ENCODE data around the gene ENTPD8. TPM values are rescaled to one million over a fixed set of nuclear protein-coding genes. Genes with fewer than 3 reads are reported as not detected.

The ENTPD8 gene
- total and polyA plus RNA-seq, 2 experiments from 2014 or later, result 0.15 to 0.51 TPM

GRCh38 chr9:137457406-137458193 is 16.4 kb upstream of the ENTPD8 start:
- Histone ChIP-seq H3K4me1 (ENCODE audit: low read depth) (peaks cover 12% of the 10 kb centered on the region), H3K9me3 (ENCODE audit: low read depth) (no peaks in the 10 kb centered on the region)

GRCh38 chr9:137456864-137457405 is 15.8 kb upstream of the ENTPD8 start:
- no peak for DNase-seq (ENCODE audit: low read depth in 1 of 2, low spot score in 1 of 2)
- TF ChIP-seq, protein P1, sequence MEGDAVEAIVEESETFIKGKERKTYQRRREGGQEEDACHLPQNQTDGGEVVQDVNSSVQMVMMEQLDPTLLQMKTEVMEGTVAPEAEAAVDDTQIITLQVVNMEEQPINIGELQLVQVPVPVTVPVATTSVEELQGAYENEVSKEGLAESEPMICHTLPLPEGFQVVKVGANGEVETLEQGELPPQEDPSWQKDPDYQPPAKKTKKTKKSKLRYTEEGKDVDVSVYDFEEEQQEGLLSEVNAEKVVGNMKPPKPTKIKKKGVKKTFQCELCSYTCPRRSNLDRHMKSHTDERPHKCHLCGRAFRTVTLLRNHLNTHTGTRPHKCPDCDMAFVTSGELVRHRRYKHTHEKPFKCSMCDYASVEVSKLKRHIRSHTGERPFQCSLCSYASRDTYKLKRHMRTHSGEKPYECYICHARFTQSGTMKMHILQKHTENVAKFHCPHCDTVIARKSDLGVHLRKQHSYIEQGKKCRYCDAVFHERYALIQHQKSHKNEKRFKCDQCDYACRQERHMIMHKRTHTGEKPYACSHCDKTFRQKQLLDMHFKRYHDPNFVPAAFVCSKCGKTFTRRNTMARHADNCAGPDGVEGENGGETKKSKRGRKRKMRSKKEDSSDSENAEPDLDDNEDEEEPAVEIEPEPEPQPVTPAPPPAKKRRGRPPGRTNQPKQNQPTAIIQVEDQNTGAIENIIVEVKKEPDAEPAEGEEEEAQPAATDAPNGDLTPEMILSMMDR (IDR thresholded peaks at IDR 0.05; ENCODE audit: low read depth, low read length), result no peak
- Histone ChIP-seq H3K36me3 (no peaks in the 10 kb centered on the region), H3K9me3 (ENCODE audit: low read depth) (no peaks in the 10 kb centered on the region), H3K27me3 (peaks cover 5% of the 10 kb centered on the region), H3K4me3 (no peak overlapping the region), H3K27ac (no peak overlapping the region), H3K4me1 (ENCODE audit: low read depth) (peaks cover 12% of the 10 kb centered on the region)

More at GRCh38 chr9:137457406-137458193, 16.4 kb upstream of the ENTPD8 start:
- Histone ChIP-seq H3K36me3 (no peaks in the 10 kb centered on the region), H3K4me3 (peak overlapping the region; percentile 51), H3K27ac (no peak overlapping the region), H3K27me3 (peaks cover 12% of the 10 kb centered on the region)
- TF ChIP-seq, protein P1 (IDR thresholded peaks at IDR 0.05; ENCODE audit: low read depth, low read length), result no peak
- no peak for DNase-seq (ENCODE audit: low read depth in 1 of 2, low spot score in 1 of 2)

DNA sequence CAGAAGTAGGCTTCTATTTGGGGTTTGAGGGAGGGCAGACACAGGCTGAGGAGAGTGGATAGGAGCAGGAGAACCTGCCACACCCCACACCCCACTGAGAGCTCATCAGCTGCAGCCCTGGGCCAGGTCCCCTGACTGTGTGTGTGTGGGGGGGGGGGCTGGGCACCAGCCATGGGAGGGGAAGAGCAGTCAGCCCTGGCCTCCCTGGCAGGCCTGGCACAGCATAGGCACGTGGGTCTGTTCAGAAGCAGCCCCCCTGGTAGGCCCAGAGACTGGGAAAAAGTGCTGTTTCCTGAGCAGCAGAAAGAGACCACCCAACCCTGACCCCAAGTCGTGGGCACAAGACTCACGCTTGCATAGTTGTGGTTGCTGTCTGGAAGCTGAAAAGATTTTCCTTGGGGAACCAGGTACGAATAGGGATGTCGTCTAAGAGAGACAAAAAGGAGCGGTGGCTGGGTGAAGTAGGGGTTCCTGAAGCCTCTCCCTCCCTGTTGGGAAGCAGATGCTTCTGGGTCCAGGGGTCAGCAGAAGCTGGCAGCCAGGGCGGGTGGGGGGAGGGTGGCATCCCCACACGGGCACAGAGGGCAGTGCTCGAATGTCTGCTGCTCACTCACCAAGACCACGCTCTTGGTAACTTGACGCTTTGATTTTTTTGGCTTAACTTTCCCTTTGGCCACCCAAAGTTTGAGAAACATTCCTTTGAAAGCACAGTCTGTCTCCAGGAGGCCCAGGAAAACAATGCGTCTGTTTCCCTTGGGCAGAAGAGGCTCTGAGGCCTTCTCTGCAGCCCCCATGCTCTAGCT is 15.1 kb upstream of the ENTPD8 start:
- H3K4me3 ChIP-seq, result no peak overlapping the region

GRCh38 chr9:137455359-137455991 is 14.3 kb upstream of the ENTPD8 start:
- peaks cover 12% of the 10 kb centered on the region for H3K4me1 ChIP-seq (ENCODE audit: low read depth)
- TF ChIP-seq, protein P1 (IDR thresholded peaks at IDR 0.05; ENCODE audit: low read depth, low read length), result no peak
- no peak for DNase-seq (ENCODE audit: low read depth in 1 of 2, low spot score in 1 of 2)

More for the DNA sequence above, 15.1 kb upstream of the ENTPD8 start:
- peak in 1 of 2 donors; percentile 27 for DNase-seq (ENCODE audit: low read depth in 1 of 2, low spot score in 1 of 2)
- H3K36me3 ChIP-seq, result no peaks in the 10 kb centered on the region
- H3K27me3 ChIP-seq, result no peaks in the 10 kb centered on the region
- no peaks in the 10 kb centered on the region for H3K9me3 ChIP-seq (ENCODE audit: low read depth)
- TF ChIP-seq, protein P1 (IDR thresholded peaks at IDR 0.05; ENCODE audit: low read depth, low read length), result no peak
- no peak overlapping the region for H3K27ac ChIP-seq
- H3K4me1 ChIP-seq (ENCODE audit: low read depth), result peaks cover 12% of the 10 kb centered on the region

More at GRCh38 chr9:137455359-137455991, 14.3 kb upstream of the ENTPD8 start:
- no peaks in the 10 kb centered on the region for H3K9me3 ChIP-seq (ENCODE audit: low read depth)
- H3K27ac ChIP-seq, result no peak overlapping the region
- no peaks in the 10 kb centered on the region for H3K27me3 ChIP-seq
- H3K4me3 ChIP-seq, result no peak overlapping the region
- H3K36me3 ChIP-seq, result no peaks in the 10 kb centered on the region

Measured in cardiac muscle cell (in vitro differentiated cells and primary cell).